GM18858 (cell line): ENCODE measurements around the gene ZNF69.
"Not testable (repeated sequence)": the region's sequence is repeated elsewhere in the genome, so short reads cannot be mapped to it uniquely, and the experiment has no call there.

Experiments used
- ATAC-seq: cut with Tn5 transposase; IDR thresholded peaks from one replicate; pipeline ENCODE4 v1.9.1; 2021; ENCODE audit not compliant: unreplicated experiment

The ZNF69 gene

GRCh38 chr19:11887611-11888531 is at the start of gene ZNF69:
TSS of gene ZNF69 (plus strand) at chr19:11887782. CDS start at chr19:11887924, 142 bp downstream.
- no peak for ATAC-seq

GRCh38 chr19:11843722-11844121 is 43.9 kb upstream of the ZNF69 start:
- ATAC-seq: no peak

DNA sequence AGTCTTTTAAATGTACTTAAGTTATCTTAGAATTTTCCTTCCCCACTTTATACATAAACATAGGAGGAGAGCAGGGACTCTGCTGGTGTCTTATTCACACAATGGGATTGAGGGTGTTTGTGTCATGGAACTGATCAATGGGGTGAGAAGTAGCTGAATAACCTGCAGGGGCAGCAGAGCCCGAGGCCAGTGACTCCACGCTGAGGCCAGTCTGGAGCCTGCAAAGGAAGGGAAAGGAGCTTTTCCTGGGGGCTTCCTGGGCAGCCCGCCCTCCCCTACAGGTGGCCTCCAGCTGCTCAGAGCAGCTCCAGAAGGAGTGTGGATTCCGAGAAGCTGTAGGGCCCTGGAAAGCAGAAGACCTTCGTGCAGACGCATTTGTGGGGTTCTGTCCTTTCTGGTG is 40.0 kb upstream of the ZNF69 start:
- ATAC-seq: not testable (repeated sequence)

GRCh38 chr19:11848200-11848593 is 39.4 kb upstream of the ZNF69 start:
- ATAC-seq: no peak

GRCh38 chr19:11848594-11849469 is 38.8 kb upstream of the ZNF69 start, which contains the start of gene ZNF439:
TSS of gene ZNF439 (plus strand) at chr19:11848726. CDS start at chr19:11848868, 142 bp downstream.
- ATAC-seq: no peak

DNA sequence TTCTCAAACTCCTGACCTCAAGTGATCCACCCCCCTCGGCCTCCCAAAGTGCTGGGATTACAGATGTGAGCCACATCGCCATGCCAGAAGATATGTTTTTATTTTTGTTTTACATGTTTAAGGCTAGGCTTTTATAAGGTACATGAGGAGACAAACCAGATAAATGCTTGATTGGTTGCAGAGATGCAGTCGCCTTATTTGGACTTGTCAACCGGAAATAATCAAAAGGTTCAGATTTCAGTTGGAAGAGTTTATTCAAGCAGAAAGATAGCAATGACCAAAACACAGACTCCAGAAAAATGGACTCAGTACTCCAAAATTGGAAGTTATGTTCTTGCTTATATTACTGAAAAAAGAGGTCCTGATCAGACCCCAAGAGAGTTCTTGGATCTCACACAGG is 37.3 kb upstream of the ZNF69 start:
- not testable (repeated sequence) for ATAC-seq

DNA sequence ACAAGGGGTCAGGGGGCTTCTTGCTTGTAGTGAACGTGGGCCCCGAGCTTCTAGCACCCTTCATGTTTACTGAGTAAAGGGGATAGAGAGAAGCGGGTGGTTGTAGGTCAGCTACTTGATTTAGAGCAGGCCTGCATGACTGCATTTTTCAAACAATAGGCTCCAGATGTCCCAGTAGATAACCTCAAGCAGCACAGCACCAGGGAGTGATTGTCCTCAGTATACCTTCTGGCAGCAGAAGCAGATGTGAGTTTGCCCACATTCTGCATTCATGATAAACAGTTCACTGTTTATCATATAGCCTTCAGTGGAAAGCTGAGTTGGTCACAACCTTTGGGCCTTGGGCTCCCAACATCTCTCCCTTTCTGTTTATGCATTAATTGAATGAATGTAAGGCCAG is 34.2 kb upstream of the ZNF69 start:
- no peak for ATAC-seq

DNA sequence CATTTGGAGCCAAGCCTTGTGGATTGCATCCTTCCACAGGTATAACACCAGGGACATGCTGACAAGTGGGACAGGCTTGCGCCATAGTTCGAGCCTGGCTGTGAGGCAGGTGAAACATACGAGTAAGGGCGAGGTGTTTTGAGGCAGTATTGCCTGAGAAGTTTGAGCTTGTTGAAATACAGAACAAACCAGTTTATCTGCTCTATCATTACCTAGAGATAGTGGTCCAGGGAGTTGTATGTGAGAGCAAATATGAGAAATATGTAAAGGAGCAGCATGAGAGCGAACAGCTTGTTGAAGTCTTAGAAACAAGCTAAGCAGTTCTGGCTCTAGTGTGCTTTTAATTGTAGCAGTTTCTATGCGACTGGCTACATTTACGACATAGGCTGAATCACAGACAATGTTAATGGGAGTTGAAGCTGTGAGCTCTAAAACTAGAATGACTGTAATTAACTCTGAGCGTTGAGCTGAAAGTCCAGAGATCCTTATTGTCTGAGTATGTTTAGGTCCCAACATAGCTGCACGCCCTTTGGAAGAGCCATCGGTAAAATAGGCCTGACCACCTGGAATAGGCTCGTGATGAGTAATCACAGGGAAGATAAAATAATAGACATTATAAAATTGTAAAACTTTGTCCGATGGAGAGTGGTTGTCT is 30.9 kb upstream of the ZNF69 start:
- no peak for ATAC-seq

GRCh38 chr19:11860721-11861120 is 26.9 kb upstream of the ZNF69 start:
- ATAC-seq: no peak

DNA sequence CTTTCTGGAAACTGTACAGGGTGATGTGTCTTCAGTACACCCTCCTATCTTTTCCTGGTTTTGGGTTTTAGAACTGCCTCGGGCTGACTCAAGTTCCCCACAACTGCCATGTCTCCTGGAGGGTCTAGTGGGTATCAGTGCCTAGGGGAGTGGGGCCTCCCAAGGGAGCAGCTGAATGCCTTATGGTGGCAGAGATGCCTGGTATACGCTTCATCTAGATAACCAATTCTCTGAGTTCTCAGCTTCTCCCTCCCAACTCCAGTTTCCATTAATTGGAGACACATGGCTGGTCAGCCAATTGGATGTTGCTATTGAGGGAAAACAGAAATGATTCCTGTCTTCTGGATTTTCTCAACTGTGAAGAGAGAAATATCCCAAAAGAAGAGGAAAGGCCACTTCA is 26.3 kb upstream of the ZNF69 start:
- no peak for ATAC-seq

- not testable (repeated sequence) for ATAC-seq
These were observed 19.8 kb upstream of the ZNF69 start for GRCh38 chr19:11867766-11868165.

DNA sequence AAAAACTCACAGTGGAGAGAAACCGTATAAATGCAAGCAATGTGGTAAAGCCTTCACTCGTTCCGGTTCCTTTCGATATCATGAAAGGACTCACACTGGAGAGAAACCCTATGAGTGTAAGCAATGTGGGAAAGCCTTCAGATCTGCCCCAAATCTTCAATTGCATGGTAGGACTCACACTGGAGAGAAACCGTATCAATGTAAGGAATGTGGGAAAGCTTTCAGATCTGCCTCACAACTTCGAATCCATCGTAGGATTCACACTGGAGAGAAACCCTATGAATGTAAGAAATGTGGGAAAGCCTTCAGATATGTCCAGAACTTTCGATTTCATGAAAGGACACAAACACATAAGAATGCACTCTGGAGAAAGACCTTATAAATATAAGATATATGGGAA is 19.4 kb upstream of the ZNF69 start:
- no peak for ATAC-seq

DNA sequence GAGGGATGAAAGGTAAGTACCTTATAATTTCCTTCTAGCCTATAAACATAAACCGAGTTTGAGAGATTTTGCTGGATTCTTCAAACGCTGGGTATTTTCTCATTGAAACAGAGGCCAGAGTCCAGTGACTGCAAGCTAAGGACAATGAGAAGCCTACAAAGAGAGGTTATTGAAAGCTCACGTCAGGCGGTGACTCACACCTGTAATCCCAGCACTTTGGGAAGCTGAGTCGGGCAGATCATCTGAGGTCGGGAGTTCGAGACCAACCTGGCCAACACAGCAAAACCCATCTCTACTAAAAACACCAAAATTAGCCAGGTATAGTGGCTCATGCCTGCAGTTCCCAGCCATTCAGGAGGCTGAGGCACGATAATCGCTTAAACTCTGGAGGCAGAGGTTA is 15.0 kb upstream of the ZNF69 start:
- no peak for ATAC-seq

- no peak for ATAC-seq
These were observed 13.8 kb upstream of the ZNF69 start for GRCh38 chr19:11873762-11874161.

DNA sequence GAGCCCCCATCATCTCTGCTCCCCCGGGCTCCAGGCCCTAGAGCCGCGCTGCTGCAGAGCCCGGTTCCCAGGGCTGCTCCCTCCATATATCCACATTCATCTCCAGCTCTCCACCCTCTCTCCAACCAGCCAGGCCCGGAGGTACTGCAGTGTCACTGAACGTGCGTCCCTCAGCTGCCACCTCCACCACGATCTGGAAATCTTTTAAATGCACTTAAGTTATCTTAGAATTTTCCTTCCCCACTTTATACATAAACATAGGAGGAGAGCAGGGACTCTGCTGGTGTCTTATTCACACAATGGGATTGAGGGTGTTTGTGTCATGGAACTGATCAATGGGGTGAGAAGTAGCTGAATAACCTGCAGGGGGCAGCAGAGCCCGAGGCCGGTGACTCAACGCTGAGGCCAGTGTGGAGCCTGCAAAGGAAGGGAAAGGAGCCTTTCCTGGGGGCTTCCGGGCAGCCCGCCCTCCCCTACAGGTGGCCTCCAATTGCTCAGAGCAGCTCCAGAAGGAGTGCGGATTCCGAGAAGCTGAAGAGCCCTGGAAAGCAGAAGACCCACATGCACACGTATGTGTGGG is 7.8 kb upstream of the ZNF69 start:
- ATAC-seq: not testable (repeated sequence)

GRCh38 chr19:11880598-11880997 is 7.0 kb upstream of the ZNF69 start:
- ATAC-seq: no peak

DNA sequence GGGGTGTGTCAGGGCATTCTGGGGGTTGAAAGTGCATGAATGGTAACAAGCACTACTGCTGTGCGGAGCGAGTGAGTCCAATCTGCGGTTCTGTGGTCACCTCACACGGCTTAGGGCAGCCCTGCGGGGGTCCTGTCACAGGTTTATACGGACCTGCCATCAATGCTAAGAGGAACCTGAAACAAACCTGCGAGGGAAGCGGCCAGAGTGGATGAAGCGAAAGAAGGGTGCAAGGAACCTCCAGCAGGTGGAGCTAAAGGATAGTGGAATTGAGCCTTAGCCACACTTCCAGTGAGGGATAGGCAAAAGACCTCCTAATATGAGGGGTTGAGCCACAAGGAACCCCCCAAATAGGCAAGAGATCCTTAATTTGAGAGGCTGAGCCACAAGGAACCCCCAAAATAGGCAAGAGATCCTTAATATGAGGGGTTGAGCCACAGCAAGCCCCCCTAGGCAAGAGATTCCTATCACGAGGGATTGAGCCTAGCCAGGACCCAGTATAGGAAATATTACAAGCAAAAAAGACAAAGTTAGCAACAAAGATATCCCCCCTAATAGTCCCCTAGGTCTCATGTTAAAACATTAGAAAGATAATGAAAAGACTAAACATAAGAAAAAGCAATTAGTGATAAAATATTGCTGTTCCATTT is 6.3 kb upstream of the ZNF69 start:
- no peak for ATAC-seq

DNA sequence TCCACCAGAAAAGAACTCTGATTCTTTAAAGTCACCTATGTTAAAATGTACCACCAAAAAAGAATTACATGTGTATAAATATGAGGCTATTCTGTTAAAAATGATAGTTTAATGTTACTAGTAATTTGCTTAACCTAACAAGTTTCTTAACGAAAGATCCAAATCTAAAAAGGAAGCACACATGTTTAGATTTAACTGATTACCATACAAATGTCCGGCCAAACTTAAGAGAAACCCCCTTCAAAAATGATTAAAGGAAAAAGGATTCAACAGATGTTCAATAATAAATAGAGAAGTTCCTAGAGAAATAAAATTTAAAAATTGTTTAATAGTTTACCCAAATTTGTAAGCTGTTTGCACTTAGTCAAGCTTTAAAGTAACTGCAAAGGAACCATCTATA is 5.0 kb upstream of the ZNF69 start:
- no peak for ATAC-seq

DNA sequence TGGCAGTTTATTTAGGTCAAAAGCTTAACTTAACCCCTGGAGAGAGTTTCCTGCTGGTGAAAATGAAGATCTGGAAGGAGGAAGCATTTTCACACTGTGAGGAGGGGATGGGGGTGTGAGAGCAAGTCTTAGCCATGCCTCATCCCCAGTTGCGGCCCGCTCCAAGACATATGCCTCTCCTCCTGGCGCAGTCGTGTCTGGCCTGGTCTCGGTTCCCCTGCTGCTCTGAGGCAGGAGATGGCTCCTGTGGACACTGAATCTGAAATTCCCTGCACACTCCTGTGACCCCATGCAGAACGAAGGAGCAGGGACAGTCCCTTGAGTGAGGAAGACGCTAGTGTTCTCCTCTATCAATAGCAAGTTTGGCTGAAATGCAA is 360 bp upstream of the ZNF69 start:
- no peak for ATAC-seq

DNA sequence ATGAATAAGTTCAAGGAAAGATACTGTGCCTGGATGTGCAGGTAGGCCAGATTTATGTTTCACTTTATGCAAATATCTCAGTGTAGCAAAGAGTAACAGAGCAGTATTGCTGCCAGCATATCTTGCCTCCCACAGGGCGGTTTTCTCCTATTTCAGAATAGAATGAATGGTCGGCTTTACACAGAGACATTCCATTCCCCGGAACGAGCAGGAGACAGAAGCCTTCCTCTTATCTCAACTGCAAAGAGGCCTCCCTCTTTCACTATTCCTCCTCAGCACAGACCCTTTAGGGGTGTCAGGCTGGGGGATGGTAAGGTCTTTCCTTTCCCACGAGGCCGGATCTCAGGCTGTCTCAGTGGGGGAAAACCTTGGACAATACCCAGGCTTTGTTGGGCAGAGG is 2.3 kb downstream of the ZNF69 start:
- not testable (repeated sequence) for ATAC-seq
